ENCODE measurements around the gene OTULINL. TPM values are rescaled to one million over a fixed set of nuclear protein-coding genes. Genes with fewer than 3 reads are reported as not detected.

OTULINL gene
- total RNA-seq, 3 donors from 2014 or later (not counting 1 experiment from before 2014, with no cell fraction given): 33.0 to 67.4 (median 51.8) TPM

DNA sequence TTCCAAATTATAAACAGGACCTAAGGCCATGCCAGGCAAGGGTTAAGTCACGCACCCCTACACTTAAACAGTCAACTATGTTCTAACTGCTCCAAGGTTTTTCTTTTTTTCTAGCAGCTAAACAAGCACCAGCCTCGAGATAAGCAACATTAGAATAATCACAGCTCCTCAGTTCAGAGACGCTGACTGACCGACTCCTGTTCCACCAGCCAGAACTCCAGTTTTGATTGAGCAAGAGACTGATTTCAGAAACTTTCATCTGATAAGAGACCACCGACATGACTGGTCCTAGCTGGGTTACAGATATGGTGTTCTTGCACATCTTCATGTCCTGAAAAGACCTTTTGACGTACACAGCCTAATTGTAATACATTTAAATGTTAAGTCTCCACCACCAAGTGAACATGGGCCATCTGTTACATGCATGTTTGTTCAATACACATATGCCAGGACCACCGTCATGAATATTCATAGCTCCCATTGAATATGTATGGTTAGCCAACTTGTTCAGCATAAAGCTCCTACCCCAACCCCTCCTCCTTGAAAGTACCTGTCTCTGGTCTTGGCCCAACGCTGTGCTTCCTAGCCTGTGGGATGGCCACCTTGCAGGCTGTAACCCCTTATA lies 23.7 kb upstream of the OTULINL start:
- peak in 1 of 3 donors; percentile 25 for ATAC-seq
- intact Hi-C loops (cut with micrococcal nuclease): no loop called here
- no peak overlapping the region for H3K27ac ChIP-seq (ENCODE audit: low read length)
- no peak overlapping the region for H3K4me3 Mint-ChIP-seq
- WGBS (ENCODE audit: insufficient coverage): 83% methylated on average over 8 of the region's 8 CpGs
- H3K27me3 ChIP-seq (ENCODE audit: control insufficient read depth, insufficient read depth, low read length): no peaks in the 10 kb centered on the region
- DNase-seq: no peak
- H3K36me3 ChIP-seq (ENCODE audit: control insufficient read depth, insufficient read depth, low read length): no peaks in the 10 kb centered on the region
- H3K4me1 ChIP-seq (ENCODE audit: control insufficient read depth, insufficient read depth, low read length): peaks cover 27% of the 10 kb centered on the region
- H3K4me1 Mint-ChIP-seq: peaks cover 20 to 29% of the 10 kb centered on the region in 2 donors
- H3K4me3 ChIP-seq (ENCODE audit: low read length): no peak overlapping the region
- peaks cover 0 to 2% of the 10 kb centered on the region in 2 donors for H3K27me3 Mint-ChIP-seq (ENCODE audit: low read depth in 2 of 2)
- H3K36me3 Mint-ChIP-seq: no peaks in the 10 kb centered on the region
- no peak for TF ChIP-seq CTCF (IDR thresholded peaks at IDR 0.05)
- no peaks in the 10 kb centered on the region for H3K9me3 Mint-ChIP-seq
- peaks cover 6% of the 10 kb centered on the region for H3K9me3 ChIP-seq (ENCODE audit: control insufficient read depth, insufficient read depth, low read length)
- H3K27ac Mint-ChIP-seq: no peak overlapping the region

DNA sequence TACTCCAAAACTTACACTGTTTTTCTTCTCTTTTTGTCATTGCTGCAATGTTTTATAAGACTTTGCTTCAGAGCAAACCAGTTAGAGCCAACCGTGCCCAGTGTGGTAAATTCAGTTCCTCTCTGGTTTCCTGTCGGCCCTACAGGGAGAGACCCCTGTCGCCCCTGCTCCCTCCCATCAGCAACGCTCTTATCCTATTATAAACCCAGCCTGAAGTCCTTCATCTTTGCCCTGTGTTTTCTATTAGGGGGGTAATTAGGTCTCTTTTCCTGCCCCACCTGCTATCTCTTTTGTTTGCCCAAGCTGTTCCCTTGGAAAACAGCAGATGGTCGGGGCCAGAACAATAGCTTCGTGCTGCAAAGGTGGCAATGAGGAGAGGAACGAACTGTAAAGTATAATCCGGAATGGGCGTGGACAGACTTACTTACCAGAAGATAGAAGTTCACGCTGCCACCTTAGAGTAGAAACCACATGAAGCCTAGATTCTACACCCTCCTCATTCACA lies 21.4 kb upstream of the OTULINL start:
- Histone ChIP-seq H3K27ac (ENCODE audit: low read length) (peak overlapping the region; percentile 30), H3K27me3 (ENCODE audit: control insufficient read depth, insufficient read depth, low read length) (no peaks in the 10 kb centered on the region), H3K9me3 (ENCODE audit: control insufficient read depth, insufficient read depth, low read length) (no peaks in the 10 kb centered on the region), H3K4me1 (ENCODE audit: control insufficient read depth, insufficient read depth, low read length) (peaks cover 27% of the 10 kb centered on the region), H3K36me3 (ENCODE audit: control insufficient read depth, insufficient read depth, low read length) (no peaks in the 10 kb centered on the region), H3K4me3 (ENCODE audit: low read length) (peak overlapping the region; percentile 5)
- DNase-seq (peak in 1 of 2 donors; percentile 42), ATAC-seq (peak; percentile 73 to 85 (median 75))
- TF ChIP-seq CTCF (IDR thresholded peaks at IDR 0.05): no peak
- peaks cover 20 to 29% of the 10 kb centered on the region in 2 donors for H3K4me1 Mint-ChIP-seq
- H3K27ac Mint-ChIP-seq: peak overlapping the region; percentile 37 to 70
- H3K4me3 Mint-ChIP-seq: peak overlapping the region; percentile 86
- intact Hi-C loops (cut with micrococcal nuclease): no loop called here
- no peaks in the 10 kb centered on the region for H3K27me3 Mint-ChIP-seq (ENCODE audit: low read depth in 2 of 2)
- under 1% methylated on average over 9 of the region's 10 CpGs for WGBS (ENCODE audit: insufficient coverage)
- no peaks in the 10 kb centered on the region for H3K36me3 Mint-ChIP-seq
- no peaks in the 10 kb centered on the region for H3K9me3 Mint-ChIP-seq

- DNase-seq (no peak), ATAC-seq (no peak)
- no peaks in the 10 kb centered on the region for H3K9me3 Mint-ChIP-seq
- H3K27ac Mint-ChIP-seq: no peak overlapping the region
- intact Hi-C loops (cut with micrococcal nuclease): no loop called here
- no peak overlapping the region for H3K4me3 Mint-ChIP-seq
- no peak overlapping the region for H3K27ac ChIP-seq (ENCODE audit: low read length)
- no peaks in the 10 kb centered on the region for H3K27me3 ChIP-seq (ENCODE audit: control insufficient read depth, insufficient read depth, low read length)
- no peaks in the 10 kb centered on the region for H3K9me3 ChIP-seq (ENCODE audit: control insufficient read depth, insufficient read depth, low read length)
- H3K4me3 ChIP-seq (ENCODE audit: low read length): no peak overlapping the region
- no peak for TF ChIP-seq CTCF (IDR thresholded peaks at IDR 0.05)
- H3K36me3 Mint-ChIP-seq: no peaks in the 10 kb centered on the region
- peaks cover 27% of the 10 kb centered on the region for H3K4me1 ChIP-seq (ENCODE audit: control insufficient read depth, insufficient read depth, low read length)
- H3K27me3 Mint-ChIP-seq (ENCODE audit: low read depth in 2 of 2): no peaks in the 10 kb centered on the region
- 83% methylated on average over 3 of the region's 3 CpGs for WGBS (ENCODE audit: insufficient coverage)
- peaks cover 20 to 29% of the 10 kb centered on the region in 2 donors for H3K4me1 Mint-ChIP-seq
- H3K36me3 ChIP-seq (ENCODE audit: control insufficient read depth, insufficient read depth, low read length): no peaks in the 10 kb centered on the region
Measured at GRCh38 chr5:14561741-14562140, 19.9 kb upstream of the OTULINL start.

DNA sequence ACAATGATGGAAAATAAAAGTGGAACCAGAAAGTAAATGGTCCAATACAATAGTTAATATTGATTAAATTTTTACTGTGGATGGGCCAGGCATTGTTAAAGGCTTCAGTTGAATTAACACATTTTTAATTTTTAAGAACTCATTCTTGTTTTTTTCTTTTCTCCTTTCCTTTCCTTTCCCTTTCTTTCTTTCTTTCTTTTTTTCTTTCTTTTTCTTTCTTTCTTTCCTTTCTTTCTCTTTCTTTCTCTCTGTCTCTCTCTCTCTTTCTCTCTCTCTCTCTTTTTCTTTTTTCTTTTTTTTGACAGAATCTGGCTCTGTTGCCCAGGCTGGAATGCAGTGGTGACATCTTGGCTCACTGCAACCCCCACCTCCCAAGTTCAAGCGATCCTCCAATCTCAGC lies 13.3 kb upstream of the OTULINL start:
- Histone ChIP-seq H3K9me3 (ENCODE audit: control insufficient read depth, insufficient read depth, low read length) (no peaks in the 10 kb centered on the region), H3K4me3 (ENCODE audit: low read length) (no peak overlapping the region), H3K27ac (ENCODE audit: low read length) (no peak overlapping the region), H3K36me3 (ENCODE audit: control insufficient read depth, insufficient read depth, low read length) (no peaks in the 10 kb centered on the region), H3K27me3 (ENCODE audit: control insufficient read depth, insufficient read depth, low read length) (no peaks in the 10 kb centered on the region), H3K4me1 (ENCODE audit: control insufficient read depth, insufficient read depth, low read length) (no peaks in the 10 kb centered on the region)
- Mint-ChIP-seq H3K4me1 (no peaks in the 10 kb centered on the region), H3K36me3 (no peaks in the 10 kb centered on the region), H3K27me3 (ENCODE audit: low read depth in 2 of 2) (no peaks in the 10 kb centered on the region), H3K27ac (no peak overlapping the region), H3K9me3 (no peaks in the 10 kb centered on the region), H3K4me3 (no peak overlapping the region)
- no peak for ATAC-seq
- intact Hi-C loops (cut with micrococcal nuclease): no loop called here
- no CpG with 5 or more reads among the region's 1 CpG for WGBS (ENCODE audit: insufficient coverage)
- TF ChIP-seq CTCF (IDR thresholded peaks at IDR 0.05): no peak
- no peak for DNase-seq

Measured in natural killer cell (primary cell).